HepG2 (cell line): ENCODE measurements around the gene SOCS3. TPM values are rescaled to one million over a fixed set of nuclear protein-coding genes. Genes with fewer than 3 reads are reported as not detected.

Experiments
- KDM4B ChIP-seq: sonication (generic); formaldehyde crosslinking; IDR thresholded peaks from 2 replicates; pipeline ENCODE4 v1.4.0; 2020; ENCODE audit warnings: missing genetic modification reagents
- MAZ ChIP-seq, 2 experiments: sonication (generic) in 1 of 2; formaldehyde crosslinking in 1 of 2; IDR thresholded peaks; 2 replicates each; pipeline versions ENCODE4 v1.5.0 to v1.6.1; 2012 to 2020; ENCODE audit warnings: low read depth in 2 of 2, mild to moderate bottlenecking in 2 of 2, borderline replicate concordance in 1 of 2, improper control_type of control experiment in 1 of 2, low read length in 1 of 2, missing genetic modification reagents in 1 of 2, moderate library complexity in 1 of 2
- MYC ChIP-seq: sonication (generic); formaldehyde crosslinking; IDR thresholded peaks from 2 replicates; pipeline ENCODE4 v1.9.0; 2021; ENCODE audit warnings: missing genetic modification reagents, borderline replicate concordance
- MYNN ChIP-seq: sonication (generic); formaldehyde crosslinking; IDR thresholded peaks from 2 replicates; pipeline ENCODE4 v1.4.0; 2020; ENCODE audit warnings: mild to moderate bottlenecking, low read depth, missing genetic modification reagents
- PAXIP1 ChIP-seq: sonication (generic); formaldehyde crosslinking; conservative IDR thresholded peaks from 2 replicates; pipeline ENCODE4 v1.4.0; 2020; ENCODE audit warnings: mild to moderate bottlenecking, missing genetic modification reagents, moderate library complexity
- PTBP1 ChIP-seq: fragments of 200-400 bp; formaldehyde crosslinking; IDR thresholded peaks from 2 replicates; pipeline ENCODE4 v1.6.1; 2018; ENCODE audit warnings: low read length, low read depth; ENCODE audit not compliant: poor library complexity, severe bottlenecking
- SOX6 ChIP-seq, 2 experiments: fragments of 450-650 bp in 1 of 2; sonication (generic) in 1 of 2; formaldehyde crosslinking in 1 of 2; IDR thresholded peaks; 2 replicates each; pipeline versions ENCODE4 v1.4.0 to v1.6.1; 2017 to 2020; ENCODE audit warnings: antibody characterized with exemption in 1 of 2, mild to moderate bottlenecking in 1 of 2, missing genetic modification reagents in 1 of 2
- SP4 ChIP-seq: sonication (generic); formaldehyde crosslinking; IDR thresholded peaks from 2 replicates; pipeline ENCODE4 v1.8.1; 2023; ENCODE audit warnings: mild to moderate bottlenecking, missing genetic modification reagents
- THAP11 ChIP-seq: IDR thresholded peaks from 2 replicates; pipeline ENCODE4 v1.6.1; 2016; ENCODE audit warnings: missing biosample characterization, missing genetic modification reagents
- ZNF558 ChIP-seq: sonication (generic); formaldehyde crosslinking; IDR thresholded peaks from 2 replicates; pipeline ENCODE4 v1.9.0; 2022; ENCODE audit warnings: mild to moderate bottlenecking, missing genetic modification reagents, borderline replicate concordance
- ZNF609 ChIP-seq: sonication (generic); formaldehyde crosslinking; IDR thresholded peaks from 2 replicates; pipeline ENCODE4 v1.4.0; 2020; ENCODE audit warnings: mild to moderate bottlenecking, missing genetic modification reagents, borderline replicate concordance
- polyA plus RNA-seq, 8 experiments: library from polyadenylated mRNA; depleted of rRNA in 3 of 8; stranded (reverse) in 7 of 8; unstranded in 1 of 8; fragments of >200 nt; fragmentation: Illumina TruSeq in 4 of 8; extraction: Trizol in 4 of 8; gene quantifications; 2 replicates each; pipeline versions ENCODE4 v1.2.1 to v1.2.3, GENCODE V29; 2011 to 2016; ENCODE audit warnings: low read depth in 4 of 8, missing spikeins in 1 of 8, mixed read lengths in 1 of 8; ENCODE audit not compliant: insufficient read depth in 1 of 8
- total RNA-seq, 5 experiments: library from RNA; depleted of rRNA; stranded (reverse); fragments of >200 nt; fragmentation: Illumina TruSeq; extraction: Trizol; gene quantifications; 2 replicates each; pipeline ENCODE4 v1.2.3, GENCODE V29; 2016; ENCODE audit warnings: low read depth in 1 of 5
- TF ChIP-seq, protein P1 (sequence below), 2 experiments: IDR thresholded peaks; 2 replicates each; pipeline ENCODE4 v1.6.1; 2011 to 2012; ENCODE audit warnings: low read length in 2 of 2, borderline replicate concordance in 1 of 2, low read depth in 1 of 2, mild to moderate bottlenecking in 1 of 2, moderate library complexity in 1 of 2

Gene SOCS3
- total and polyA plus RNA-seq, 2 of the 13 experiments (the other 11 are each of a cell fraction or from before 2014, with no cell fraction given) = 0.77 to 2.4 TPM

DNA sequence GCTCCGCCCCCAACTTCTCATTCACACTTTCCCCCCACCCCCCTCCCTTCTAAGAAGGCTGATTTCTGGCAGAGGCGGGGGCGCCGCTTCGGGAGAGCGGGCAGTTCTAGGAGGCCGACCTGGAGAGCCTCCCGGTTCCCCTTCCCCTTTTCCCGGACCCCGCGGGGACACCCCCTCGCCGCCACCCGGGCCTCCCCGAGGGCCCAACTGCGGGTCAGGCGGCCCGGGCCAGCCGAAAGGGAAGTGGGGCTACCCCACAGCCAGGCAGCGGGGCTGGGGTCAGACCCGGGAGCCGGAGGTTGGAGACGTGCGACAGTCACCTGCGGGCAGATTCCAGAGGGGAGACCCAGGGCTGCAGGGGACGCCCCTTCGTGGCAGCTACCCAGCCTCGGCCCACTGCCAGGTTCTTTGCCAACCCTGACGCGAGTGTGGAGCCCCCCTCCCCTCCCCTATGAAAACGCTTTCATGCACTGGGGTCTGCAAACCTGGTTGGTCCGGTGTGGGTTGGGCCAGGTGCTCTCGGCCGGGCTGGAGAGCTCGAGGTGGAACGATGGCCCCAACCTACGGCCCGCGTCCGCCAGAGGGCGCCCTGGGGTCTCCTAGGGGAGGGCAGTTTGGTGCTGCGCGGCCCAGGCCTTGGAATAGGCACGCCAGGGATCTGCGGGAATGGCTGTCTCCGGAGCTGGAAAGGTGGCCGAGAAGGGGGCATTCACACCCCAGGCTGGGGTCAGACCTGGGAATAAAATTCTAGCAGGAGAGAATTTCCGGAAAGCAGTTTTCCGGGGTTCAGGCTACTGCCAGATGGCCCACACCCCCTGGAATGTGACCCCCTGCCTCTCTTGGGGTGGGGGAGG, 721 bp upstream of the SOCS3 start (continued):
- TF ChIP-seq ZNF609 (CRISPR knock-in tag) = peak; percentile 48; the same call in 1 of the 2 replicates
- TF ChIP-seq MYC (CRISPR knock-in tag) = peak; percentile 64; the same call in 1 of the 2 replicates
- TF ChIP-seq SP4 = peak; percentile 75
- peak; percentile 59 for TF ChIP-seq THAP11 (CRISPR knock-in tag)
- peak; percentile 62; the same call in 1 of the 2 replicates for TF ChIP-seq KDM4B (CRISPR knock-in tag)
- TF ChIP-seq, protein P1, sequence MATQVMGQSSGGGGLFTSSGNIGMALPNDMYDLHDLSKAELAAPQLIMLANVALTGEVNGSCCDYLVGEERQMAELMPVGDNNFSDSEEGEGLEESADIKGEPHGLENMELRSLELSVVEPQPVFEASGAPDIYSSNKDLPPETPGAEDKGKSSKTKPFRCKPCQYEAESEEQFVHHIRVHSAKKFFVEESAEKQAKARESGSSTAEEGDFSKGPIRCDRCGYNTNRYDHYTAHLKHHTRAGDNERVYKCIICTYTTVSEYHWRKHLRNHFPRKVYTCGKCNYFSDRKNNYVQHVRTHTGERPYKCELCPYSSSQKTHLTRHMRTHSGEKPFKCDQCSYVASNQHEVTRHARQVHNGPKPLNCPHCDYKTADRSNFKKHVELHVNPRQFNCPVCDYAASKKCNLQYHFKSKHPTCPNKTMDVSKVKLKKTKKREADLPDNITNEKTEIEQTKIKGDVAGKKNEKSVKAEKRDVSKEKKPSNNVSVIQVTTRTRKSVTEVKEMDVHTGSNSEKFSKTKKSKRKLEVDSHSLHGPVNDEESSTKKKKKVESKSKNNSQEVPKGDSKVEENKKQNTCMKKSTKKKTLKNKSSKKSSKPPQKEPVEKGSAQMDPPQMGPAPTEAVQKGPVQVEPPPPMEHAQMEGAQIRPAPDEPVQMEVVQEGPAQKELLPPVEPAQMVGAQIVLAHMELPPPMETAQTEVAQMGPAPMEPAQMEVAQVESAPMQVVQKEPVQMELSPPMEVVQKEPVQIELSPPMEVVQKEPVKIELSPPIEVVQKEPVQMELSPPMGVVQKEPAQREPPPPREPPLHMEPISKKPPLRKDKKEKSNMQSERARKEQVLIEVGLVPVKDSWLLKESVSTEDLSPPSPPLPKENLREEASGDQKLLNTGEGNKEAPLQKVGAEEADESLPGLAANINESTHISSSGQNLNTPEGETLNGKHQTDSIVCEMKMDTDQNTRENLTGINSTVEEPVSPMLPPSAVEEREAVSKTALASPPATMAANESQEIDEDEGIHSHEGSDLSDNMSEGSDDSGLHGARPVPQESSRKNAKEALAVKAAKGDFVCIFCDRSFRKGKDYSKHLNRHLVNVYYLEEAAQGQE (IDR thresholded peaks at IDR 0.05; ENCODE audit: borderline replicate concordance in 1 of 2, low read depth in 1 of 2, low read length in 2 of 2) = no peak
- no peak for TF ChIP-seq SOX6 (IDR thresholded peaks at IDR 0.05)
- TF ChIP-seq SOX6 (CRISPR knock-in tag; IDR thresholded peaks at IDR 0.05) = peak; percentile 81
- TF ChIP-seq PTBP1 = peak; percentile 47
- no peak for TF ChIP-seq PAXIP1 (CRISPR knock-in tag)
- peak; percentile 92; the same call in 1 of the 2 replicates for TF ChIP-seq MAZ (IDR thresholded peaks at IDR 0.05; ENCODE audit: borderline replicate concordance, low read depth, low read length)
- TF ChIP-seq MAZ (CRISPR knock-in tag; IDR thresholded peaks at IDR 0.05; ENCODE audit: low read depth) = peak; percentile 88
- no peak for TF ChIP-seq MYNN (CRISPR knock-in tag)
- no peak for TF ChIP-seq ZNF558 (CRISPR knock-in tag)
